GM18526 (cell line): ENCODE results near the gene ZNF775.

ENCODE experiments used
- POLR2A ChIP-seq: IDR thresholded peaks from 3 replicates; pipeline ENCODE4 v1.6.1; 2011; ENCODE audit not compliant: insufficient read length; ENCODE audit errors: extremely low read depth

The ZNF775 gene

GRCh38 chr7:150417239-150417638 lies 38.1 kb downstream of the ZNF775 start:
- no peak for TF ChIP-seq POLR2A

- no peak for TF ChIP-seq POLR2A
Measured at GRCh38 chr7:150417863-150418262, 38.7 kb downstream of the ZNF775 start.

GRCh38 chr7:150420242-150420641 lies 41.1 kb downstream of the ZNF775 start:
- TF ChIP-seq POLR2A, result no peak

- no peak for TF ChIP-seq POLR2A
Measured at GRCh38 chr7:150420987-150421674, 42.0 kb downstream of the ZNF775 start.

- no peak for TF ChIP-seq POLR2A
Measured at GRCh38 chr7:150421831-150422230, 42.7 kb downstream of the ZNF775 start.

- TF ChIP-seq POLR2A, result no peak
Measured at GRCh38 chr7:150425670-150426069, 46.5 kb downstream of the ZNF775 start.

- no peak for TF ChIP-seq POLR2A
Measured at GRCh38 chr7:150428671-150429451, 49.7 kb downstream of the ZNF775 start.

GRCh38 chr7:150429699-150430098 lies 50.6 kb downstream of the ZNF775 start:
- no peak for TF ChIP-seq POLR2A

GRCh38 chr7:150430465-150431085 lies 51.4 kb downstream of the ZNF775 start:
- TF ChIP-seq POLR2A, result no peak

- no peak for TF ChIP-seq POLR2A
Measured at GRCh38 chr7:150431839-150432658, 52.9 kb downstream of the ZNF775 start.

- peak; percentile 63 for TF ChIP-seq POLR2A
Measured at GRCh38 chr7:150432915-150433892, 54.1 kb downstream of the ZNF775 start.

- TF ChIP-seq POLR2A, result no peak
Measured at GRCh38 chr7:150434240-150434639, 55.1 kb downstream of the ZNF775 start.

GRCh38 chr7:150435047-150435389 lies 55.9 kb downstream of the ZNF775 start:
- TF ChIP-seq POLR2A, result no peak

GRCh38 chr7:150435390-150436073 lies 56.4 kb downstream of the ZNF775 start:
- peak; percentile 33 for TF ChIP-seq POLR2A
